HG02623 (cell line): ENCODE data around the gene ARMC10.
"Not testable (repeated sequence)": the region's sequence is repeated elsewhere in the genome, so short reads cannot be mapped to it uniquely, and the experiment has no call there.

Experiments used
- ATAC-seq: cut with Tn5 transposase; IDR thresholded peaks from one replicate; pipeline ENCODE4 v1.9.1; 2021; ENCODE audit warnings: moderate library complexity; ENCODE audit not compliant: unreplicated experiment

Gene ARMC10

GRCh38 chr7:103121641-103122040, 46.7 kb downstream of the ARMC10 start:
- no peak for ATAC-seq

GRCh38 chr7:103123529-103123928, 48.6 kb downstream of the ARMC10 start:
- ATAC-seq = no peak

GRCh38 chr7:103124429-103124979, 49.6 kb downstream of the ARMC10 start:
- ATAC-seq = no peak

GRCh38 chr7:103127006-103127405, 52.1 kb downstream of the ARMC10 start:
- no peak for ATAC-seq

- no peak for ATAC-seq
These were observed 55.0 kb downstream of the ARMC10 start for GRCh38 chr7:103129702-103130549.

- no peak for ATAC-seq
These were observed 56.1 kb downstream of the ARMC10 start for GRCh38 chr7:103130901-103131624.

- no peak for ATAC-seq
These were observed 58.2 kb downstream of the ARMC10 start for GRCh38 chr7:103132995-103133688.

GRCh38 chr7:103134836-103135554, 60.1 kb downstream of the ARMC10 start:
- ATAC-seq = no peak

GRCh38 chr7:103140061-103140460, 65.1 kb downstream of the ARMC10 start:
- no peak for ATAC-seq

GRCh38 chr7:103140685-103141084, 65.7 kb downstream of the ARMC10 start:
- no peak for ATAC-seq

- ATAC-seq = no peak
These were observed 66.9 kb downstream of the ARMC10 start for GRCh38 chr7:103141753-103142404.

GRCh38 chr7:103142494-103142893, 67.6 kb downstream of the ARMC10 start:
- no peak for ATAC-seq

- no peak for ATAC-seq
These were observed 68.9 kb downstream of the ARMC10 start for GRCh38 chr7:103143868-103144267.

- ATAC-seq = not testable (repeated sequence)
These were observed 69.8 kb downstream of the ARMC10 start for GRCh38 chr7:103144754-103145153.

- ATAC-seq = no peak
These were observed 73.4 kb downstream of the ARMC10 start for GRCh38 chr7:103148131-103148993.
